Trophoblast cell (in vitro differentiated cells and primary cell): ENCODE data around the gene MAML3.

Experiments used
- DNase-seq, 2 donors: peaks; one replicate each; pipeline ENCODE4 v3.0.0-alpha.2; 2016
- H2AFZ ChIP-seq: 2 replicates; pipeline ENCODE4 v1.6.1; 2013; ENCODE audit warnings: low read length, moderate library complexity, mild to moderate bottlenecking; ENCODE audit not compliant: insufficient read depth, poor library complexity
- H2AK5ac ChIP-seq: 2 replicates; pipeline ENCODE4 v1.6.1; 2013; ENCODE audit warnings: mild to moderate bottlenecking, low read length
- H2BK120ac ChIP-seq: 2 replicates; pipeline ENCODE4 v1.6.1; 2013; ENCODE audit warnings: low read length, mild to moderate bottlenecking, moderate library complexity; ENCODE audit not compliant: insufficient read depth, poor library complexity
- H2BK12ac ChIP-seq: 2 replicates; pipeline ENCODE4 v1.6.1; 2013; ENCODE audit warnings: mild to moderate bottlenecking, low read length, moderate library complexity
- H2BK5ac ChIP-seq: 2 replicates; pipeline ENCODE4 v1.6.1; 2013; ENCODE audit warnings: low read length, low read depth, moderate library complexity, mild to moderate bottlenecking; ENCODE audit not compliant: poor library complexity
- H3K14ac ChIP-seq: 2 replicates; pipeline ENCODE4 v1.6.1; 2013; ENCODE audit warnings: mild to moderate bottlenecking, low read length
- H3K18ac ChIP-seq: 2 replicates; pipeline ENCODE4 v1.6.1; 2013; ENCODE audit warnings: mild to moderate bottlenecking, low read length
- H3K23ac ChIP-seq: 2 replicates; pipeline ENCODE4 v1.6.1; 2013; ENCODE audit warnings: low read length
- H3K27ac ChIP-seq: 2 replicates; pipeline ENCODE4 v1.5.1; 2013; ENCODE audit warnings: low read depth, mild to moderate bottlenecking, inconsistent platforms, low read length, moderate library complexity
- H3K27me3 ChIP-seq: 2 replicates; pipeline ENCODE4 v1.6.1; 2013; ENCODE audit warnings: inconsistent platforms, mild to moderate bottlenecking, low read length, moderate library complexity; ENCODE audit not compliant: insufficient read depth
- H3K36me3 ChIP-seq, 2 experiments: 1 replicate in 1 of 2; 2 replicates in 1 of 2; pipeline ENCODE4 v1.6.1; 2013; ENCODE audit warnings: low read length in 2 of 2, mild to moderate bottlenecking in 2 of 2, moderate library complexity in 1 of 2; ENCODE audit not compliant: insufficient read depth in 2 of 2, control insufficient read depth in 1 of 2
- H3K4ac ChIP-seq: 2 replicates; pipeline ENCODE4 v1.6.1; 2013; ENCODE audit warnings: low read depth, mild to moderate bottlenecking, low read length, moderate library complexity
- H3K4me1 ChIP-seq, 2 experiments: 1 replicate in 1 of 2; 2 replicates in 1 of 2; pipeline ENCODE4 v1.6.1; 2013; ENCODE audit warnings: low read length in 2 of 2, mild to moderate bottlenecking in 2 of 2, moderate library complexity in 1 of 2; ENCODE audit not compliant: insufficient read depth in 2 of 2, control insufficient read depth in 1 of 2
- H3K4me2 ChIP-seq: 2 replicates; pipeline ENCODE4 v1.6.1; 2013; ENCODE audit warnings: inconsistent platforms, mild to moderate bottlenecking, low read length, moderate library complexity
- H3K4me3 ChIP-seq: 2 replicates; pipeline ENCODE4 v1.5.1; 2013; ENCODE audit warnings: mild to moderate bottlenecking, low read depth, low read length, inconsistent platforms
- H3K79me1 ChIP-seq: one replicate; pipeline ENCODE4 v1.6.1; 2013; ENCODE audit warnings: low read length
- H3K79me2 ChIP-seq: 2 replicates; pipeline ENCODE4 v1.6.1; 2013; ENCODE audit warnings: low read length, mild to moderate bottlenecking; ENCODE audit not compliant: control insufficient read depth, insufficient read depth, poor library complexity
- H3K9ac ChIP-seq: 2 replicates; pipeline ENCODE4 v1.6.1; 2013; ENCODE audit warnings: mild to moderate bottlenecking, low read length
- H3K9me3 ChIP-seq: 2 replicates; pipeline ENCODE4 v1.6.1; 2013; ENCODE audit warnings: low read depth, mild to moderate bottlenecking, control low read depth, inconsistent platforms, low read length; ENCODE audit not compliant: insufficient read depth
- H4K12ac ChIP-seq: 2 replicates; pipeline ENCODE4 v1.6.1; 2013; ENCODE audit warnings: low read depth, mild to moderate bottlenecking, low read length, moderate library complexity
- H4K8ac ChIP-seq: 2 replicates; pipeline ENCODE4 v1.6.1; 2013; ENCODE audit warnings: low read depth, mild to moderate bottlenecking, low read length, moderate library complexity
- H4K91ac ChIP-seq: one replicate; pipeline ENCODE4 v1.6.1; 2013; ENCODE audit warnings: low read depth, mild to moderate bottlenecking, low read length, moderate library complexity
- WGBS: extraction: QIAGEN DNeasy Blood & Tissue Kit; methylation state at CpG from one replicate; pipeline ENCODE4 v1.1.7; 2013; ENCODE audit warnings: missing lambda C conversion rate; ENCODE audit not compliant: insufficient read length, insufficient coverage; ENCODE audit errors: extremely low coverage; 5-methylcytosine and 5-hydroxymethylcytosine counted together

MAML3 gene

GRCh38 chr4:139849219-139849618 lies 304.8 kb downstream of the MAML3 start:
- Histone ChIP-seq H2AK5ac (no peak overlapping the region), H2BK12ac (no peak overlapping the region), H4K91ac (no peak overlapping the region), H3K36me3 (no peaks in the 10 kb centered on the region), H2AFZ (no peak overlapping the region), H3K9ac (no peak overlapping the region), H3K23ac (no peak overlapping the region), H3K14ac (no peak overlapping the region), H3K4me3 (no peak overlapping the region), H3K79me1 (no peaks in the 10 kb centered on the region), H2BK120ac (no peak overlapping the region), H3K4me2 (no peak overlapping the region), H4K12ac (no peak overlapping the region), H3K27ac (peak overlapping the region; percentile 34), H2BK5ac (no peak overlapping the region), H3K9me3 (no peaks in the 10 kb centered on the region), H3K4ac (no peak overlapping the region), H3K18ac (no peak overlapping the region), H3K79me2 (no peaks in the 10 kb centered on the region), H4K8ac (no peak overlapping the region), H3K4me1 (peaks cover 2 to 4% of the 10 kb centered on the region in 2 experiments), H3K27me3 (no peaks in the 10 kb centered on the region)
- no peak for DNase-seq
- no CpG with 5 or more reads among the region's 3 CpGs for whole genome bisulfite sequencing

- H3K18ac ChIP-seq: no peak overlapping the region
- H3K4me2 ChIP-seq: no peak overlapping the region
- no peaks in the 10 kb centered on the region for H3K9me3 ChIP-seq
- WGBS: no CpG with 5 or more reads among the region's 5 CpGs
- no peak overlapping the region for H2AFZ ChIP-seq
- no peak overlapping the region for H4K12ac ChIP-seq
- H3K36me3 ChIP-seq: no peaks in the 10 kb centered on the region
- H3K79me1 ChIP-seq: no peaks in the 10 kb centered on the region
- no peaks in the 10 kb centered on the region for H3K27me3 ChIP-seq
- no peaks in the 10 kb centered on the region for H3K79me2 ChIP-seq
- H4K8ac ChIP-seq: no peak overlapping the region
- H3K4me1 ChIP-seq: peaks cover 2 to 4% of the 10 kb centered on the region in 2 experiments
- H3K9ac ChIP-seq: no peak overlapping the region
- no peak overlapping the region for H3K23ac ChIP-seq
- no peak overlapping the region for H3K14ac ChIP-seq
- no peak overlapping the region for H3K4ac ChIP-seq
- H3K4me3 ChIP-seq: no peak overlapping the region
- no peak overlapping the region for H4K91ac ChIP-seq
- no peak overlapping the region for H2BK12ac ChIP-seq
- H2BK5ac ChIP-seq: no peak overlapping the region
- no peak overlapping the region for H2BK120ac ChIP-seq
- H3K27ac ChIP-seq: no peak overlapping the region
- DNase-seq: no peak
- H2AK5ac ChIP-seq: no peak overlapping the region
Observed at GRCh38 chr4:139848028-139848427, 306.0 kb downstream of the MAML3 start.

GRCh38 chr4:139847602-139848001 lies 306.4 kb downstream of the MAML3 start:
- H3K27me3 ChIP-seq: no peaks in the 10 kb centered on the region
- H3K4me2 ChIP-seq: no peak overlapping the region
- H3K36me3 ChIP-seq: no peaks in the 10 kb centered on the region
- H3K27ac ChIP-seq: no peak overlapping the region
- H4K8ac ChIP-seq: no peak overlapping the region
- no peak overlapping the region for H2AFZ ChIP-seq
- peaks cover 2 to 4% of the 10 kb centered on the region in 2 experiments for H3K4me1 ChIP-seq
- H3K18ac ChIP-seq: no peak overlapping the region
- H3K9me3 ChIP-seq: no peaks in the 10 kb centered on the region
- no peak overlapping the region for H3K4me3 ChIP-seq
- no peak overlapping the region for H2BK120ac ChIP-seq
- no peak for DNase-seq
- H3K4ac ChIP-seq: no peak overlapping the region
- H3K14ac ChIP-seq: no peak overlapping the region
- H4K12ac ChIP-seq: no peak overlapping the region
- no peak overlapping the region for H2BK5ac ChIP-seq
- H3K9ac ChIP-seq: no peak overlapping the region
- no peak overlapping the region for H3K23ac ChIP-seq
- no peaks in the 10 kb centered on the region for H3K79me2 ChIP-seq
- no peaks in the 10 kb centered on the region for H3K79me1 ChIP-seq
- no peak overlapping the region for H4K91ac ChIP-seq
- no peak overlapping the region for H2BK12ac ChIP-seq
- no peak overlapping the region for H2AK5ac ChIP-seq

- no peak overlapping the region for H3K4me2 ChIP-seq
- H3K4ac ChIP-seq: no peak overlapping the region
- H3K4me1 ChIP-seq: peaks cover 2 to 4% of the 10 kb centered on the region in 2 experiments
- no peak overlapping the region for H3K27ac ChIP-seq
- H2AK5ac ChIP-seq: no peak overlapping the region
- no peaks in the 10 kb centered on the region for H3K79me2 ChIP-seq
- no peak overlapping the region for H4K91ac ChIP-seq
- WGBS: no CpG with 5 or more reads among the region's 1 CpG
- no peak overlapping the region for H3K9ac ChIP-seq
- H2BK12ac ChIP-seq: no peak overlapping the region
- H2BK5ac ChIP-seq: no peak overlapping the region
- H3K18ac ChIP-seq: no peak overlapping the region
- H3K14ac ChIP-seq: no peak overlapping the region
- H3K36me3 ChIP-seq: no peaks in the 10 kb centered on the region
- H2AFZ ChIP-seq: no peak overlapping the region
- no peak overlapping the region for H3K23ac ChIP-seq
- no peaks in the 10 kb centered on the region for H3K79me1 ChIP-seq
- no peak overlapping the region for H4K12ac ChIP-seq
- DNase-seq: no peak
- no peak overlapping the region for H2BK120ac ChIP-seq
- no peaks in the 10 kb centered on the region for H3K27me3 ChIP-seq
- no peaks in the 10 kb centered on the region for H3K9me3 ChIP-seq
- no peak overlapping the region for H3K4me3 ChIP-seq
- no peak overlapping the region for H4K8ac ChIP-seq
Observed at GRCh38 chr4:139846766-139847165, 307.2 kb downstream of the MAML3 start.
